SIG-M5 treated with dmso at 0.1 percent for 504 hours (cell line): ENCODE measurements around the gene SERPINB6.
A peak's percentile ranks its signal among the peaks of the same experiment; 100 is the strongest.
"Not testable (repeated sequence)": the region's sequence is repeated elsewhere in the genome, so short reads cannot be mapped to it uniquely, and the experiment has no call there.

Source experiments
- DNase-seq: peaks from one replicate; lab custom pipeline; 2025; ENCODE audit not compliant: unreplicated experiment; lab: John Stamatoyannopoulos, UW

The SERPINB6 gene

DNA sequence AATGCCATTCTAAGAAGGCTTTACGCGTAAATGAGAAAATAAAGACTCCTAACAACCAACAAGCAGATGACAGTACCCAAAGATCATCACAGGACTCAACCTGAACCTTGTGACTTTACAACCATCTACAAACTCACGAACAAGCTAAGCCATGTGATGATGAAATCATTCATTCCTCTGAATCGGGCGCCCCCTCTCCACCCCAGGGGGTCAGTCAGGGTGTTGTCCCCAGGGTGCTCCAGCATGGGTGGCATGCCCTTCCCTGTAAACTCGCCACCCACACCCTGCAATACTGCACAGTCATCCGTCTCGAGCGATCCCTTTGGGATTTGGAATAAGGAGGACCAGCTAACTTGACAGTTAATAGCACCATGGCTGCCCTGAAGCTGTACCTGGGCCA, 12.6 kb downstream of the SERPINB6 start:
- no peak for DNase-seq

DNA sequence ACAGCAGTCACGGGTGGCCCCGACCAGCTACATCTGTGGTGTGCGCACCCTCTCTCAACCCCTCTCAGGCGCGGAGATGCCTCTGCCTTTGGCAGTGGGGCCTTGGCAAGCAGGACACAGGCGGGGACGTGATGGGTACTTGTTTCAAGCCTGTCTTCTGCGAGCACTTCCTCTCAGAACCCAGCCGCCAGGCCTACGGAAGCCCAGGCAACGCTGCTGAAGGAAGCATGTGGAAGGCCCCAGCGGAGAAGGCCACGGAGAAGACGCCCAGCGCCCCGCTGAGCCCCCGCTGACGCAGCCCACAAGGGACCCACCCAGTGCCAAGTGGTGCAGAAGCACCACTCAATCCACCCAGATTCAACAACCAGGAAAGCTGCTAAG, 13.0 kb downstream of the SERPINB6 start:
- no peak for DNase-seq

DNA sequence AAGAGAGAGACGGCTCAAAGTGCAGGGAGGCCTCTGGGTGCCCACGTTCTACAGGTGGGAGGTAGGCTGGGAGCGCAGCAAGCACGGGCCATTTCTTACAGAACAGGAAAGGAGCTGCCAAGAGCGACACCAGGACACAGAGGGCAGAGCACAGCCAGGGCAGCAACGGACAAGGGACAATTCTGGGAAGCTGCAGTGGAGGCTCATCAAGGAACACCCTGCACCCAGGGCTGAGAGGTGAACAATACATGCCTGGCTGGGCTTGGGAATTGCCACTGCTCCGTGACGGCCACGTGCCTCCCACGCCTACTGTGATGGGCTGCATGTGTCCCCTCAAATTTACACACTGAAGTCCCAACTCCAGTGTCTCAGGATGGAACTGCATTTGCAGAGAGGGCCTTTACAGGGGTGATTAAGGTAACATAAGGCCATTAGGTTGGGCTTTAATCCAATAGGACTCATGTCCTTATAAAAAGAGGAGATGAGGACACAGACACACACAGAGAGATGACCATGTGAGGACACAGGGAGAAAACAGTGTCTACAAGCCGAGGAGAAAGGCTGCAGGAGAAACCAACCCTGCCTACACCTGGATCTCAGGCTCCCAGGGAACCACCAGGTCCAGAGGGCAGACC, 13.6 kb downstream of the SERPINB6 start:
- DNase-seq = no peak

DNA sequence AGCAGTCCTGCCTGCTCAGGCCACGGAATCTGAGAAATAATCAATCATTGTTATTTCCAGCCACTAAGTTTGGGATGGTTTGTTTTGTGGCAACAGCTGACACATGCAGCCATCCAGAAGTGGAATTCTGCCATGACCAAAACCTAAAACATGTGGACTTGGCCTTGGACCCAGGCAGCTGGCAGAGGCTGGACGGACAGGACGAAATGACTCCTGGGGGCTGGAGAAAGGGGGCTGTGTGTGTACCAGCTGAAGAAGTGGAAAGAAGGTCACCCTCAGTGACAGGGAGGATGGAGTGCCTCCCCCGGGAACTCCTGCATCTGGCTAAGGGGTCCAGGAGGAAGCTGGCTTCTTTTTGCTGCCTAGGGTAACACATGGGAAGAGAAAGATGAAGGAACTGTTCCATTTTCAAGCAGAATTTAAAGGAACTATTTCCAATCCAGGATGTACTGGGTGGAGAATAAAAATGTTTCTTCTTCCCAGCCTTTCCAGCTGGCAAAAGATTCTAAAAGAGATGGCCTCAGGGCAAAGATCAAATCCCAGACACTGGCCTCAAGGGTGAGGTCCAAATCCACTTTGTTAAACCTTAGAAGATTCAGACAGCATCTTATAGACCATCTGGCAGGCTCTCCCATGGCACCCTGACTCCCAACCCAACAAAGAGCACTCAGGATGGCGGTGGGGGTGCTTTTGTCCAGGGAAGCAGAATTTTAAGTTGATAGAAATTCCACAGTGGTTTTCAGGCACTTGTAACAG, 14.3 kb downstream of the SERPINB6 start:
- no peak for DNase-seq

DNA sequence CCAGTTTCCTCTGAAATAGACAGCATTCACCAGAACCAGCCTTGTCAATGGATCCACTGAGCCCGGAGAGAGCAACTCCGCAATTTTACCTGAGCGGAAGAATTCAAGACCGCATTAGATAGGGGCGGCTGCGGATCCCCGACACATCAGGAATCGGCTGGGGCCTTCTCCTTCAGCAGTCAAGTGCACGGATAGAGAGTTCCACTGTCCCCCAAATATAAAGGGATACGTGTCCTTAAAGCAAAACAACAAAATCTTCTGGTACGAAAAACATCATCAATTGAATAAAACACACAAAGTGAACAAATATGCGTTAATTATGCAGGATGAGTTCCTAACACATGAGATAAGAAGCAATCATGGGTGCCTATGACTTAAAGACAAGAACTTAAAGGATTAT, 18.3 kb downstream of the SERPINB6 start:
- no peak for DNase-seq

DNA sequence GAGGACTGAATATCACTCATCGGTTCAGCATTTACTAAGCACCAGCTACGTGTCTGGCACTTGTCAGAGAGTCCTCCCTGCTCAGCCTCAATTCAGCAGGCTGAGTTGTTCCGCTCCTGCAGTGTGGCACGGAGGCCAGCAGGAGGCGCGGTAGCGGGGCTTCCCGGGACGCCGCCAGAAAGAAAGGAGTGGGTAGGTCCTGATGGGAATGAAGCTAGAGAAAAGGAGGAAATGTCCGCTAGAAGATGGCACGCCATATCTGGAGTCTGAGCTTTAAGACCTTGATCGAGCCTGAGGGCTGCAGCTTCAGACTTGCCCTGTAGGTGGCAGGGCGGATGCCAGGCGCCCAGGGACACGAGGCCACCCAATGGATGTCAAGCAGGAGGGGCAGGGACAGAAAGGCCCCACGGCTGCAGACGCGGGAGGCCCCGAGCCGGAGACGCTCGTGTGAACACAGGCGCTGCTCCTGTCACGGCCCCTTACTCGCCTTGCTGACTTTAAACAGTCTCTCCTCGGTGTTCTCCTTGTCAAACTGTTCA, 18.7 kb downstream of the SERPINB6 start:
- DNase-seq = peak; percentile 58

DNA sequence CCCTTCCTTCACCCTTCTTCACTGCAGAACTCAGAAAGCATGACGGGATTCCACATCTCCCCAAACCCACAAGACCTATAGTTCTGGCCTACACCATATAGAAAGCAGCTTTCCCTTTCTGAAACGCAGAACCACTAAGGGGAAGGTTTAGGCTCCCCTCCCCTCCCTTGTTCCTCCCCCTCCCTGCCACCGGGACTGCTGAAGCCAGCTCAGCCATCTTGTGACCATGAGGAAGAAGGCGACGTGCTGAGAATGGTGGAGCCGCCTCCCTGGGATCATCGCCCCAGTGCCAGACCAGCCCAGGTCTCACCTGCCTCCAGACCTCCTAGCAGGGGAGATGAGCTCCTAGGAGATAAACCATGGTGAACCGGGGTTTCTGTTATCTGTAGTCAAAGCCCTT, 19.6 kb downstream of the SERPINB6 start:
- DNase-seq = no peak

DNA sequence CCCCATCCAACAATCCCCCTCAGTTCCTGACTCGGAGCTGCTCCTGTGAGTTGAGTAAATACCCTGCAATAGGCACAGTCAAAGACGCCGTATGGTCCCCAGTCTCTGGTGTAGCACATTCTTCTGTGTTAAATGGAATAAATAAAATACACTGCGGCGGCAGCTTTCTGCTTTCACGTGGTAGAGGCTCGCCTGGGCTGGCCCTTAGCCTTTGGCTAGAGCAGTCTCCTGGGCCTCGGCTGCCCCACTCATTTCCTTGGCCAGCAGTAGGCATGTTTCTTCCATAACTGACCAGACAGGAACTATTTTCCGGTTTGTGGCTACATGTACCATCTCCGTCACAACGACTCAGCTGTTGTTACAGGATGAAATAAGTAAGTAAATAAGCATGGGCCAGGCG, 20.7 kb downstream of the SERPINB6 start:
- no peak for DNase-seq

DNA sequence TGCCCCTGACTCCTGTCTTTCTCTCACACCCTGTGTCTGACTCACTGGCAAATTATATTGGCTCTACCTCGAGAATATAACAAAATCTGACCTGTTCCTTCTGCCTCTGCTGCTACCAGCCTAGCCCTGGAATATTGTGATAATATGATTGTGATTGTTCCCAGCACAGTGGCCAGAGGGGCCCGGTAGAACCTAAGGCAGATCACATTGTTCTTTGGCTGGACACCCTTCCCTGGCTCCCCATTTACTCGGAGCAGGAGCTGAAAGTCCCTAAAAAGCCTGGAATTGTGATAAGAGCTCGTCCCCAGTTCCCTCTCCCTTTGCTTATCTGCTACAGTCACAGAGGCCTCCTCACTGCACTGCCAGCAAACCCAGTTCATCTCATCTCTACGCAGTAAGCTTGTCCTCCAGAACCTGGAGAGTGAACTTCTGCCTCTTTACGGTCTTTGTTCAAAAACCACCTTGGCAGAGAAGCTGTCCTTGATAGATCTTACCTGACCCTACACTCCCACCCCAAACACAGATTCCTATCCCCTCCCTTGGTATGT, 21.8 kb downstream of the SERPINB6 start:
- no peak for DNase-seq

DNA sequence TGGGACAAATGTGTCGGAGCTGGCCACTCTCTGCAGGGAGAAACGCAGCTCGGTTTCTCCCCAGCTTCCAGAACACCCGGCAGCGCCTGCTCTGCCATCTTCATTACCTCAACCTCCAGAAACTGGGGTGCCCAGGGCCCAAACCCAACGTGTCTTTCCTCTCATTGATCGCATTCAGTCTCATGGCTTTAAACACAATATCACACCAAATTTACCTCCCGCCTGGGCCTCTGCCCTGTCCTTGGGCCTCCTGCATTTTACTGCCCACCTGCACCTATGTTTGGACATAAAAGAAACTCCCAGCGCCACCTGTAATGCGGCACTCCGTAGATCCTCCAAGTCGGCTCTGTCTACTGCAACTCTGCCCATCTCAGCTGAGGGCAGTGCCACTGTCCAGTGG, 22.2 kb downstream of the SERPINB6 start:
- DNase-seq = no peak

DNA sequence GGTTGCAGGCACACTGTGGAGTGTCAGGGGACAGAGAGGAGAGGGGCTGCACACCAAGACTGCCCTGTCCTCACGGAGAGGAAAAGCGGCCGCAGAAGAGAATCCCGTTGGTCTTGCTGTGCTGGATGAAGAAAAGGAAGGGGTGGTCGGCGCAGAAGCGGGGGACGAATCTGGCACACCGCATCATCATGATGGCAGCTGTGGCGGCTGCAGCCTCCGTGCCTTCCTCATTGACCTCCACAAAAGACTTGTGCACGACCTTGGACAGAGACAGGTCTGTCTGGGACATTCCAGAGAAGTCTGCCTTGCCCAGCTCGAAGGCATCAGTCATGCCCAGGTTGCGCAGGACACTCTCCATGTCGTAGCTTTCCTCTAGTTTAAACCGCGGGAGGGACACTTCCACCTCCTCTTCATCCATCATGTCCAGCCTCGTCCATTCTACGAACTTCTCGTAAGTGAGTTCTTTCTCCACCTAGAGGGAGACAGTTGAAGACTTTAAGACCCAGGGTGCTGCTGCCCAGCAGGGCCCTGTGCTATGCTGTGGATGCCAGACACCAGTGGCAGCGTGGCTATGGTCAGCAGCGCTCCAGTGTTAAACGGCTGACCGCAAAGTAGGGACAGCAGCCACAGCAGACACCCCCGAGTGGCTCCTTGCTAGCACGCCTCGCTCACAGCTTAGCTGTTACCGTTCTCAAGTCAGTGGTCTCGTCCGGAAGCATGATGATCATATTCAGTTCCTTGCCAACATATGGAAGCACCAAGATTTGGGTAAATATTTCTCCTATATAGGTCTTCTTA, 22.9 kb downstream of the SERPINB6 start:
- DNase-seq = no peak

DNA sequence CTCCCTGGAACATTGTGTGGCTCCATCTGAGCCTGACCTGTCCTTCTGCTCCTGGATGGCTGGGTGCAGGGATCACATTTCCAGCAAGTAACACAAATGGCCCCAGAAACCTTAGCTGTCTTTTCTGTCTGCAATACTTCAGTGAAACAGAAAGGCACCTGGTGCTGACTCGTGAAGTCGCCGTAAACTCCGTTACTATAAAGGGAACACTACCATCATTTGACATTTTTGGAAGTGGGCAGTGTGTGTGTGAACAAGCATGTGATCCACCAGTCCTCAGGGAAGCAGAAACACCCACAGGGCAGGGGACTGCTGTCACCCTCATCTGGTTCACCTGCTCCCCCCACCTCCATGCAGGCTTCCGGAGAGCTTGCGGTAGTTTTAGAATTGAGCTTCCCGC, 23.9 kb downstream of the SERPINB6 start:
- DNase-seq = no peak

DNA sequence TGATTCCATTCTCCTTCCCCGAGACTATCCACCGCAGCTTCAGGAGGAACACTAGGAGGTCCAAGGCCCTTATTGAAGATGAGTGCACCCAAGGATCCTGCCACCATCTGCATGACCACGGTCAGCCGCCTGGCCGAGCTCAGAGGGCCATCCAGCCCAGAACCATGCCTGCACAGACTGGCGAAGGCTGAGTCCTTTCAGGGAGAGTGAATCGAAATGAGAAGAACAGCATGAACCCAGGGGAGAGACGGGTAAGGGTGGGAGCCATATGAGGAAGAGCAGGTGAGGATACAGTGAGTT, 26.3 kb downstream of the SERPINB6 start:
- no peak for DNase-seq

DNA sequence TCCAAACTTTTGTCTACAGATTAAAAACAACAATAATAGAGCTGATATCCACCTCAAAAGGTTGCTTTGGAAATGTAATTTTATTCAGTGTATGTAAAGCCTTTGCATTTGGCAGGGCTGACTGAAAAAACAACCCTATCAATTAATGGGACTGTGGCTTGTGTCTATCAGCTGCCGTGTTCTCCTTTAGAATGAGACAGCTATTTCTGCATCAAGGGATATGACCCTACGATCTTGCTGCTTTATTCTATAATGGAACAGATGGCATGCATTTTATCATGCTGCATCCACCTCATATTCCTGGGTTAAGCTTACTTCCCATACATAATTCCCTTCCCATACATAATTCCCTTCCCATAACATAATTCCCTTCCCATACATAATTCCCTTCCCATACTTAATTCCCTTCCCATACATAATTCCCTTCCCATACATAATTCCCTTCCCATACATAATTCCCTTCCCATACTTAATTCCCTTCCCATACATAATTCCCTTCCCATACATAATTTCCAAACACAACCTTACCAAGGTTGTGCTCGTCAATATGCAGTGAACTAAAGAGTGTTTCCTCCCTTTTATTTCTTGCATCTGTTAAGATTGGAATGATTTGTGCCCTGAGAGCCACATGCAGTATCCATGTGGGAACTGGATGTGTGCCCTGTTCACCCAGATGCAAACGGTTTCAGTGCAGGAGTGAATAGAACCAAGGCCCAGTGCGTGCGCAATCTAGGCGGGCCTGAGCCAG, 26.8 kb downstream of the SERPINB6 start:
- no peak for DNase-seq

DNA sequence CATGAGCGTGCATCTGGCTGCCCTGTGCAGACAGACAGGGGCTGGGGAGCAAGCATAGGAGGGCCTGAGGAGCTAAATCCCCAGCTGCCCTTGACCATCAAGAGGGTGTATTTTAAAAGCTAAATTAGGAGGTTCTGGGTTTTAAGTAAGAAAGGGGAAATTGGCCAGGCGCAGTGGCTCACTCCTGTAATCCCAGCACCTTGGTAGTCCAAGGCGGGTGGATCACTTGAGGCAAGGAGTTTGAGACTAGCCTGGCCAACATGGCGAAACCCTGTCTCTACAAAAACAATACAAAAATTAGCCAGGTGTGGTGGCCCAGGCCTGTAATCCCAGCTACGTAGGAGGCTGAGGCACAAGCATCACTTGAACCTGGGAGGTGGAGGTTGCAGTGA, 27.8 kb downstream of the SERPINB6 start:
- DNase-seq = no peak

DNA sequence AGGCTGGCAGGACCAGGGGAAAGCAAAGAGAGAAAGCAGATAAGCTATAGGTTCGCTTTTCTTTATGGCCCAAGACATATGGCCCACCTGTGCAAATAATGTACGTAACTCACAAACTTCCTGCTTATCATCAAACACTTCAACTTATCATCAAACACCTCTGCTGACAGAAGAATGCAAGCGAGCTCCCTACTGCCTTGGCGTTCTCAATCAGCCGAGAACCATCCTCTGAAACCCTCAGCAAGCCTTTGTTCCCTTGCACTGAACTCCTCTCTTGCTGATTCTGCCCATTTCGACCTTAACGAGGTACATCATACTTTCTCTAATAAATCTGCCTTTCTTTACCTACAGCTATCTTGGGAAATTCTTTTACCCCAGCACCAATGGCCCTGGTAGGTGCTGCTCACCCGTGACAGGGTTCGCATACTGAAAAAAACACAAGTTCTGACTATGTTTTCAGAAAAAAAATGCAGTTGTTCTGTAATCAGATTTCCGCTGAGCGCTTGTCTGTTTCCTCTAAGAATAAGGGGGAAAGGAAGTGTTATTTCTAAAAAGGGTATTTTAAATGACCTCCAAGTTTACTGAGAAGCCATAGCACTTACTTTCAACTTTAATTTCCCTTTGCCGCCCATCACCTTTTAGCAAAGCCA, 28.3 kb downstream of the SERPINB6 start:
- no peak for DNase-seq

DNA sequence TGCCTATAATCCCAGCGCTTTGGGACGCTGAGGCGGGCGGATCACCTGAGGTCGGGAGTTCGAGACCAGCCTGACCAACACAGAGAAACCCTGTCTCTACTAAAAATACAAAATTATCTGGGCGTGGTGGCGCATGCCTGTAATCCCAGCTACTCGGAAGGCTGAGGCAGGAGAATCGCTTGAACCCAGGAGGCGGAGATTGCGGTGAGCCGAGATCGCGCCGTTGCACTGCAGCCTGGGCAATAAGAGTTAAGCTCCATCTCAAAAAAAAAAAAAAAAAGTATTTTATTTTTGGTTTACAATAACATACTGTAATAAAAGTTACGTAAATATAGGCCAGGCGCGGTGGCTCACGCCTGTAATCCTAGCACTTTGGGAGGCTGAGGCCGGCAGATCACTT, 29.3 kb downstream of the SERPINB6 start:
- not testable (repeated sequence) for DNase-seq

DNA sequence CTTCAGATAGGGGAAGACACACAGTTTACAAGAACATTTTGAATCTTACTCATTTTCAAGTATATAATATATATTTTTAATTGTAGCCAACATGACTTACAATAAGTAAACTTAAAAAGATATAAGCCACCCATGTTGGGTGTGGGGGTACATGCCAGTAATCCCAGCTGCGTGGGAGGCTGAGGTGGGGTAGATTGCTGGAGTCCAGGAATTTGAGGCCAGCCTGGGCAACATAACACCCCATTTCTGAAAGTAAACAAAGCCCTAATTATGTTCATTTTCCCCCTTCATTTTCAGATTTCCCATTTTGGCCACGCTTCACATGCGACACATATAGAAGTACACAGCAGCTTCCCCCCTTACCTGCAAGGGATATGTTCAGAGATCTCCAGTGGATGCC, 30.5 kb downstream of the SERPINB6 start:
- DNase-seq = no peak

DNA sequence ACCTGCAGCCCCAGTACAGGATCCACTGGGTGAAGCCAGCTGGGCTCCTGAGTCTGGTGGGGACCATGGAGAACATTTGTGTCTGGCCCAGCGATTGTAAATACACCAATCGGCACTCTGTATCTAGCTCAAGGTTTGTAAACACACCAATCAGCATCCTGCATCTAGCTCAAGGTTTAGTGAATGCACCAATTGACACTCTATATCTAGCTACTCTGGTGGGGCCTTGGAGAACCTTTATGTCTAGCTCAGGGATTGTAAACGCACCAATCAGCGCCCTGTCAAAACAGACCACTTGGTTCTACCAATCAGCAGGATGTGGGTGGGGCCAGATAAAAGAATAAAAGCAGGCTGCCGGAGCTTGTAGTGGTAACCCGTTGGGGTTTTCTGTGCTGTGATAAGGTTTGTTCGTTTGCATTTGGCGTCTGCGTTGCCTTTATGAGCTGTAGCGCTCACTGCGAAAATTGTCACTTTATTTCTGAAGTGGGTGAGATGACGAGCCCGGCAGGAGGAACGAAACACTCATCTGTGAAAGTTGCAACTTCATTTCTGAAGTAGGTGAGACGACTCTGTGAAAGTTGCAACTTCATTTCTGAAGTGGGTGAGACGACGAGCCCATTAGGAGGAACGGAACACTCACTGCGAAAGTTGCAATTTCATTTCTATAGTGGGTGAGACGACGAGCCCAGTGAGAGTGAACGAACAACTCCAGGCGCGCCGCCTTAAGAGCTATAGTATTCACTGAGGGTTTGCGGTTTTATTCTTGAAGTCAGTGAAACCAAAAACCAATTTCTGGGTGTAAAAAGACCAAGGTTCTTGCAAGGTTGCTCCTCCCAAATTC, 31.1 kb downstream of the SERPINB6 start:
- peak; percentile 42 for DNase-seq
